Urinary bladder (tissue), 4 donors: ENCODE results near the gene KIAA0930. TPM values are rescaled to one million over a fixed set of nuclear protein-coding genes. Genes with fewer than 3 reads are reported as not detected.
"Not testable (repeated sequence)": the region's sequence is repeated elsewhere in the genome, so short reads cannot be mapped to it uniquely, and the experiment has no call there.

Experiments
- DNase-seq: peaks from one replicate; pipeline ENCODE4 v3.0.0-alpha.2; 2015; ENCODE audit errors: extremely low spot score
- H3K27ac ChIP-seq: one replicate; pipeline ENCODE4 v1.5.1; 2013; ENCODE audit warnings: low read depth, mild to moderate bottlenecking, moderate library complexity
- H3K36me3 ChIP-seq: one replicate; pipeline ENCODE4 v1.6.1; 2013; ENCODE audit warnings: mild to moderate bottlenecking, moderate library complexity; ENCODE audit not compliant: insufficient read depth
- H3K4me1 ChIP-seq: one replicate; pipeline ENCODE4 v1.6.1; 2013; ENCODE audit warnings: mild to moderate bottlenecking, moderate library complexity; ENCODE audit not compliant: insufficient read depth
- H3K4me3 ChIP-seq: one replicate; pipeline ENCODE4 v1.5.1; 2013; ENCODE audit warnings: low read depth, low read length
- WGBS: extraction: QIAGEN DNeasy Blood & Tissue Kit; methylation state at CpG from one replicate; pipeline ENCODE4 v1.1.7; 2013; 5-methylcytosine and 5-hydroxymethylcytosine counted together
- polyA plus RNA-seq: library from polyadenylated mRNA; stranded (reverse); fragments of 200-250 nt; gene quantifications from one replicate; pipeline ENCODE4 v1.2.3, GENCODE V29; 2013
- total RNA-seq: library from RNA; depleted of rRNA; stranded (reverse); fragments of >200 nt; gene quantifications from one replicate; pipeline ENCODE4 v1.2.3, GENCODE V29; 2014
- donor health status: healthy with polysubstance abuse.
- donor health status: healthy.

KIAA0930 gene
- total and polyA plus RNA-seq, 2 donors = 22.9 to 58.7 TPM

GRCh38 chr22:45201678-45202332 lies 38.9 kb downstream of the KIAA0930 start:
- Histone ChIP-seq H3K4me3 (no peak overlapping the region), H3K36me3 (peaks cover 5% of the 10 kb centered on the region), H3K27ac (no peak overlapping the region), H3K4me1 (peaks cover 2% of the 10 kb centered on the region)
- WGBS = 30% methylated on average over 9 of the region's 9 CpGs
- no peak for DNase-seq

GRCh38 chr22:45200860-45201511 lies 39.7 kb downstream of the KIAA0930 start:
- no peak overlapping the region for H3K4me3 ChIP-seq
- H3K36me3 ChIP-seq = peaks cover 5% of the 10 kb centered on the region
- H3K4me1 ChIP-seq = peaks cover 2% of the 10 kb centered on the region
- DNase-seq = no peak
- H3K27ac ChIP-seq = no peak overlapping the region
- WGBS = 66% methylated on average over 18 of the region's 18 CpGs

- Histone ChIP-seq H3K4me3 (no peak overlapping the region), H3K27ac (no peak overlapping the region), H3K4me1 (peaks cover 2% of the 10 kb centered on the region), H3K36me3 (peaks cover 5% of the 10 kb centered on the region)
- DNase-seq = no peak
- WGBS = 89% methylated on average over 9 of the region's 9 CpGs
These were observed 40.5 kb downstream of the KIAA0930 start for GRCh38 chr22:45200230-45200629.

GRCh38 chr22:45199723-45200122 lies 41.0 kb downstream of the KIAA0930 start:
- WGBS = 95% methylated on average over 16 of the region's 16 CpGs
- H3K4me1 ChIP-seq = peaks cover 2% of the 10 kb centered on the region
- no peak overlapping the region for H3K4me3 ChIP-seq
- no peak overlapping the region for H3K27ac ChIP-seq
- peaks cover 3% of the 10 kb centered on the region for H3K36me3 ChIP-seq
- no peak for DNase-seq

- H3K4me3 ChIP-seq = no peak overlapping the region
- H3K4me1 ChIP-seq = peaks cover 2% of the 10 kb centered on the region
- H3K36me3 ChIP-seq = peaks cover 3% of the 10 kb centered on the region
- H3K27ac ChIP-seq = no peak overlapping the region
- DNase-seq = no peak
- 78% methylated on average over 9 of the region's 9 CpGs for WGBS
These were observed 42.3 kb downstream of the KIAA0930 start for GRCh38 chr22:45198463-45198795.

GRCh38 chr22:45197606-45198462 lies 42.9 kb downstream of the KIAA0930 start:
- no peak for DNase-seq
- WGBS = 87% methylated on average over 28 of the region's 28 CpGs
- H3K4me1 ChIP-seq = peaks cover 2% of the 10 kb centered on the region
- H3K36me3 ChIP-seq = no peaks in the 10 kb centered on the region
- no peak overlapping the region for H3K27ac ChIP-seq
- no peak overlapping the region for H3K4me3 ChIP-seq

GRCh38 chr22:45196926-45197605 lies 43.6 kb downstream of the KIAA0930 start:
- H3K36me3 ChIP-seq = no peaks in the 10 kb centered on the region
- no peak overlapping the region for H3K27ac ChIP-seq
- peaks cover 2% of the 10 kb centered on the region for H3K4me1 ChIP-seq
- DNase-seq = no peak
- H3K4me3 ChIP-seq = no peak overlapping the region
- WGBS = 89% methylated on average over 34 of the region's 34 CpGs

GRCh38 chr22:45196308-45196707 lies 44.4 kb downstream of the KIAA0930 start:
- no peaks in the 10 kb centered on the region for H3K36me3 ChIP-seq
- H3K27ac ChIP-seq = no peak overlapping the region
- no peak for DNase-seq
- no peak overlapping the region for H3K4me3 ChIP-seq
- 91% methylated on average over 16 of the region's 16 CpGs for WGBS
- no peaks in the 10 kb centered on the region for H3K4me1 ChIP-seq

GRCh38 chr22:45195616-45196015 lies 45.1 kb downstream of the KIAA0930 start:
- H3K4me1 ChIP-seq = no peaks in the 10 kb centered on the region
- 90% methylated on average over 7 of the region's 7 CpGs for WGBS
- no peak overlapping the region for H3K4me3 ChIP-seq
- DNase-seq = no peak
- no peaks in the 10 kb centered on the region for H3K36me3 ChIP-seq
- no peak overlapping the region for H3K27ac ChIP-seq

- 89% methylated on average over 17 of the region's 17 CpGs for WGBS
- H3K27ac ChIP-seq = no peak overlapping the region
- DNase-seq = no peak
- H3K4me3 ChIP-seq = no peak overlapping the region
- no peaks in the 10 kb centered on the region for H3K36me3 ChIP-seq
- H3K4me1 ChIP-seq = no peaks in the 10 kb centered on the region
These were observed 46.0 kb downstream of the KIAA0930 start for GRCh38 chr22:45194686-45195085.

- H3K27ac ChIP-seq = no peak overlapping the region
These were observed 48.0 kb downstream of the KIAA0930 start for GRCh38 chr22:45192701-45193187.

GRCh38 chr22:45191746-45192145 lies 48.9 kb downstream of the KIAA0930 start:
- WGBS = 80% methylated on average over 9 of the region's 9 CpGs
- not testable (repeated sequence) for DNase-seq, H3K4me3 ChIP-seq, H3K4me1 ChIP-seq, H3K27ac ChIP-seq, H3K36me3 ChIP-seq

More at GRCh38 chr22:45192701-45193187, 48.0 kb downstream of the KIAA0930 start:
- H3K4me3 ChIP-seq = no peak overlapping the region
- whole genome bisulfite sequencing = 48% methylated on average over 13 of the region's 13 CpGs
- no peak for DNase-seq
- H3K36me3 ChIP-seq = no peaks in the 10 kb centered on the region
- no peaks in the 10 kb centered on the region for H3K4me1 ChIP-seq

- no peak overlapping the region for H3K4me3 ChIP-seq
- no peaks in the 10 kb centered on the region for H3K36me3 ChIP-seq
- 64% methylated on average over 4 of the region's 4 CpGs for WGBS
- DNase-seq = no peak
- H3K4me1 ChIP-seq = no peaks in the 10 kb centered on the region
- no peak overlapping the region for H3K27ac ChIP-seq
These were observed 50.4 kb downstream of the KIAA0930 start for GRCh38 chr22:45190202-45190872.
